Fibroblast of skin of abdomen (primary cell): Measurements from ENCODE around the gene SLBP.

Source experiments
- DNase-seq: peaks from one replicate; pipeline ENCODE4 v3.0.0-alpha.2; 2013

SLBP gene

DNA sequence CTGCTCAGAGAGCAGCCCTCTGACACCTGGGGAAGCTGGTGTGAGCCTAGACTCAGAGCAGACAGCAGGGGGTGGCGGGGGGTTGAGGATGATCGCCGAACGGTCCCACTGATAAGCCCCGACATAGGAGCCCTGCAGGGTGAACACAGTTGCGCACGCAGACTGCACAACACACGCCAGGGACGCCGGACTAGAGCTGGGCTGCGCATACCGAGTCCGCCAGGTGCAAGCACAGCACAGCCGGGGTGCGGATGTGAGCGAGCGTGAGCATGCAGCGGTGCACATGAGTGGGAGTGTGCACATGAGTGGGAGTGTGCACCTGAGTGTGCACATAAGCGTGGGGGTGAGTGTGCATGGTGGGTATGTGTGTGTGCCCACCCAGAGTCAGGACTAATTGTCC lies 64.7 kb downstream of the SLBP start:
- no peak for DNase-seq

DNA sequence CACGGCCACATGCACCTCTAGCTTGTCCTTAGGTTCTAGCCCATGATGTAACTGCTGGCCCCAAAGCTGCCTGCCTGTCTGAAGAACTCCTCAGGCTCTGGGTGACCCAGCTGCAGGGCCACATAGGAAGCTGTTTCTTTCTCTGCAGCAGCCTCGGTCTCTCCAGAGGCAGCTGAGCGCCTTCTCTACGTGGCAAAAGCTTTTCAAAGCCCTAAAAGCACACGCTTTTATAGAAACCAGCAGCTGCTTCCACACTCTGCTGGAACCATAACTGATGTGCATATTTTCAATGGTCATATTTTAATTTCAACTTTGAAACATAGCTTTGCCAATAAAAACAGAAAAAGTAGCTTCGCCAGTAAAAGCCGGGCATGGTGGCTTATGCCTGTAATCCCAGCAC lies 65.4 kb downstream of the SLBP start:
- no peak for DNase-seq

DNA sequence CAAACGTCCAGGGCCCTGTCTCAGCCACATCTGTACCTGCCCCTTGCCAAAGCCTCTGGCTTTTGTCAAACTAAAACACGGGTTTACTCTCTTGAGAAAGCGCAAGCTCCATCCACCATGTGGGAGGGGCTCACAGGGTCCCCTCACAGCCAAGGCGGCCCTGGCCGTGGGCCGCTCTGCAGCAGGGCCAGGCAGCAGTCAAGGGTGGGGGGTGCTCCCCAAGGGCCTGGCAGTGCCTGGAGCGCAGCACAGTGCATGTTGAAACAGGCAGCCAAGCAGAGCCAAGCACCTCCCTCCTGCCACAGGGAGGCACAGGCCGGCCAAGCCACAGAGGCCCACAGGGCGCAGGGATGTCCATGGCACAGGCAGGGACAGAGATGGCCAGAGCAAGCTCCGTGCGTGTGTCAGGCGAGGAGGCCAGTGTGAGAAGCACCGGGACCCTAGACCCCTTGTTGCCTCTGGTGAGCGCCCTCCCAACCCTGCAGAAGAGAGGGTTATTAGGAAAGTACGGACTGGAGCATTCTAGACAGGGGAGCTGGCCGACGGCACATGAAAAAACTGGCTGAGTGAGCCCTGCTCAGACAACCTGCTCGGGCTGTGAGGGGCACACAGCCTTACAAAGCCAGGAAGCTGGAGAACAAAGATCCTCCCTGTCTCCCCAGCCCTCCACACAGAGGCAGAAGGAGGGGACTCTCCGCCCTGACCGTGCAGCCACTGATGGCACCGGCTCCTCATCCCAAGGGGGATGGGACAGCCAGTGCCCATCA lies 67.0 kb downstream of the SLBP start:
- no peak for DNase-seq

DNA sequence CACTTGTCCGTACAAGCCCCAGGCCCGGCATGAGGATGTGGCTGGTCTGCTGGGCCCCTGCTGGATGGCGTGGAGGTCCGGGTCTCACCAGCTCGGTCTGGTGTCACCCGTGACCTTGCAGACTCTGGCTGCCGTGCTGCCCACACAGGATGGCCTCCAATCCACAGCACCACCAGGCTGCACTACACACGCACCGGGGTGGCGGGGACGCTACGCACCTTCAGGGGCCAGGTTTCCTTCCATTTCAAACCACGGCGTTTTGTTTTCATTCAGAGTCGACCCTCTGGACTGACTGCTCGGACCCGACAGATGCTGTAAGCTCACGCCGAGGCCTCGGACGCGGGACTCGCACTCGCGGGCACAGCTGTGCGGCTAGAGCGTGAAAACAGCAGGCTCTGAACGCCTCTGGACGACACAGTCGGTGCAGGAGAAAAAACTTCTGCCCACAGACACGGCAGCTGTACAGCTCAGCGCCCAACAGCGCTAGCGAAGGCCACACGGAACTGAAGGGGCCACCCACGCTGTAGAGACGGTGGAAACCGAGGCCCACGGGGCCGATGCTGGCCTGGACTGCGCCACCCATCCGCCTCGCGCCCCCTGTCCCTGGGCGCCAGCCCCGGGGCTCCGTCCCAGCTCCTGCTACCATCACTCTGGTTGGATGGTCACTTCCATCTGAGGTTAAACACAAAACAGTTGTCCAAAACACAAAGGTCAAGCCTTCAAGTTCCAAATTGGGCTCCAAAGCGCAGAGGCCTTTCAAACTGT lies 68.0 kb downstream of the SLBP start:
- DNase-seq: no peak
